GM12875 (cell line): ENCODE results near the gene CD27.
"Not testable (repeated sequence)": the region's sequence is repeated elsewhere in the genome, so short reads cannot be mapped to it uniquely, and the experiment has no call there.

Experiments used
- H3K4me3 ChIP-seq: one replicate; pipeline ENCODE4 v1.5.1; 2011; ENCODE audit warnings: low read depth, low read length, control low read depth
- CTCF ChIP-seq: IDR thresholded peaks from 2 replicates; pipeline ENCODE4 v1.5.1; 2011; ENCODE audit warnings: low read depth, mild to moderate bottlenecking, control low read depth, inconsistent platforms, low read length, moderate library complexity, borderline replicate concordance; ENCODE audit not compliant: insufficient read depth

Gene CD27

GRCh38 chr12:6468283-6468575 is 23.5 kb downstream of the CD27 start:
- TF ChIP-seq CTCF: no peak
- no peak overlapping the region for H3K4me3 ChIP-seq

- no peak for TF ChIP-seq CTCF
- H3K4me3 ChIP-seq: no peak overlapping the region
Observed at GRCh38 chr12:6469092-6469491, 24.3 kb downstream of the CD27 start.

- no peak for TF ChIP-seq CTCF
- H3K4me3 ChIP-seq: peak overlapping the region; percentile 78
Observed at GRCh38 chr12:6469609-6470374, 25.0 kb downstream of the CD27 start.

- peak within 1 kb of the TSS; percentile 78 for H3K4me3 ChIP-seq
- no peak for TF ChIP-seq CTCF
Observed at GRCh38 chr12:6470375-6471163, 25.8 kb downstream of the CD27 start, which contains the start of gene VAMP1. VAMP1 (minus strand) TSS chr12:6470677; CDS start chr12:6470531, 146 bp downstream.

GRCh38 chr12:6471989-6472360 is 27.2 kb downstream of the CD27 start:
- TF ChIP-seq CTCF: no peak

GRCh38 chr12:6472491-6472890 is 27.7 kb downstream of the CD27 start:
- TF ChIP-seq CTCF: no peak
- H3K4me3 ChIP-seq: no peak overlapping the region

More at GRCh38 chr12:6471989-6472360, 27.2 kb downstream of the CD27 start:
- H3K4me3 ChIP-seq: no peak overlapping the region

GRCh38 chr12:6475233-6475975 is 30.6 kb downstream of the CD27 start:
- not testable (repeated sequence) for H3K4me3 ChIP-seq
